ENCODE data around the gene SUSD4.

GRCh38 chr1:223390618-223391017 lies 26.6 kb upstream of the SUSD4 start:
- TF ChIP-seq CTCF (conservative IDR thresholded peaks at IDR 0.05 in 1 of 2, IDR thresholded peaks at IDR 0.05 in 1 of 2; ENCODE audit: low read depth in 1 of 2, low read length in 2 of 2) (no peak), EZH2 (IDR thresholded peaks at IDR 0.05; ENCODE audit: low read length, missing control alignments) (no peak)
